Activated T-cell treated with anti-CD3 and anti-CD28 coated beads for 4 hours (primary cell): ENCODE results near the gene TTC29.
"Not testable (repeated sequence)": the region's sequence is repeated elsewhere in the genome, so short reads cannot be mapped to it uniquely, and the experiment has no call there.

Experiments
- DNase-seq: peaks from one replicate; pipeline ENCODE4 v3.0.0-alpha.2; 2020

Gene TTC29

GRCh38 chr4:146674829-146675570 is 270.7 kb downstream of the TTC29 start:
- no peak for DNase-seq

- DNase-seq: not testable (repeated sequence)
Observed at GRCh38 chr4:146663968-146664311, 281.7 kb downstream of the TTC29 start.

GRCh38 chr4:146661367-146661766 is 284.3 kb downstream of the TTC29 start:
- no peak for DNase-seq
